ENCODE measurements around the gene URI1. TPM values are rescaled to one million over a fixed set of nuclear protein-coding genes. Genes with fewer than 3 reads are reported as not detected.

Gene URI1
- total and polyA plus RNA-seq, 2 of the 8 experiments (the other 6 are each of a cell fraction or from before 2014, with no cell fraction given): 27.7 to 64.3 TPM

DNA sequence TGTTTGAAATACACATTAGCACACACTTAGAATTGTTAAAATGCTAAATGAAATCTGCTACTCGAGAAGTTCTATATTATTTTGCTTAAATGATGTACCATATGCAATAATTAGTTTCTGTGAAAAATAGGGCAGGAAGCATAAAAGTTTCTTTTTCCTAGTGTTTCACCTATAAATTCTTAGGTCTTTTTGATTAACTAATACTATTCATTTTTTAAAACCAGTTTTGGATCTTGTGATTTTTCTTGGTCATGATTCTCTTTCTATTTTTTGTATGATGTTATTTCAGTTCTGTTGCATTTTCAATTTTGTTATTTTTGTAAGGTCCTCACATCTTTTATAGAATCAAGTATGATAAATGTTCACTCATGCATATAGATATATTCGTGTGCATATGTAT lies 66.1 kb downstream of the URI1 start:
- Histone ChIP-seq H4K20me1 (replicated peaks in 1 of 2; ENCODE audit: control insufficient read depth in 1 of 2, insufficient read depth in 2 of 2, low read length in 2 of 2) (peaks cover 0 to 4% of the 10 kb centered on the region in 2 experiments), H3K23me2 (ENCODE audit: low read depth, low read length) (no peaks in the 10 kb centered on the region), H2BK12ac (ENCODE audit: low read depth, low read length) (no peak overlapping the region), H3K9ac (replicated peaks in 1 of 4; ENCODE audit: extremely low read depth in 1 of 4, low read depth in 3 of 4, low read length in 3 of 4) (no peak overlapping the region), H4K8ac (ENCODE audit: extremely low read depth, insufficient read depth, low read length) (no peak overlapping the region), H2BK15ac (ENCODE audit: low read length) (no peak overlapping the region), H3K79me1 (ENCODE audit: low read depth, low read length) (no peaks in the 10 kb centered on the region), H3K4me1 (replicated peaks in 1 of 4; ENCODE audit: control insufficient read depth in 3 of 4, insufficient read depth in 4 of 4, low read length in 3 of 4) (no peaks in the 10 kb centered on the region), H3K27ac (ENCODE audit: low read depth, low read length) (no peak overlapping the region), H3K27me3 (replicated peaks in 1 of 4; ENCODE audit: control insufficient read depth in 3 of 4, extremely low read depth in 1 of 4, insufficient read depth in 3 of 4, low read length in 3 of 4) (no peaks in the 10 kb centered on the region), H2BK20ac (ENCODE audit: low read length) (no peak overlapping the region), H2AFZ (ENCODE audit: low read length) (no peak overlapping the region), H4K5ac (ENCODE audit: insufficient read length, low read depth, low read length) (no peak overlapping the region), H3K79me2 (ENCODE audit: control insufficient read depth in 1 of 2, insufficient read depth in 2 of 2, low read length in 2 of 2) (no peaks in the 10 kb centered on the region; a peak in 1 of 4 replicates), H3K4ac (replicated peaks; ENCODE audit: insufficient read length, low read depth, low read length) (no peak overlapping the region), H3K56ac (replicated peaks; ENCODE audit: insufficient read length, low read depth, low read length) (no peak overlapping the region), H2BK5ac (ENCODE audit: low read depth, low read length) (no peak overlapping the region), H3K14ac (ENCODE audit: insufficient read length) (no peak overlapping the region), H3K4me3 (ENCODE audit: extremely low read depth in 1 of 4, insufficient read depth in 2 of 4, low read depth in 3 of 4, low read length in 4 of 4) (no peak overlapping the region), H3K18ac (ENCODE audit: extremely low read depth, low read length) (no peak overlapping the region), H3K23ac (ENCODE audit: insufficient read length) (no peak overlapping the region), H3K9me3 (ENCODE audit: insufficient read depth in 2 of 2, low read depth in 1 of 2, low read length in 1 of 2) (no peaks in the 10 kb centered on the region), H4K91ac (replicated peaks; ENCODE audit: insufficient read length, low read length) (no peak overlapping the region), H2BK120ac (replicated peaks; ENCODE audit: low read depth, low read length) (no peak overlapping the region), H3K4me2 (ENCODE audit: insufficient read depth in 1 of 2, low read depth in 2 of 2, low read length in 2 of 2) (no peak overlapping the region), H3K36me3 (ENCODE audit: control insufficient read depth in 2 of 4, insufficient read depth in 4 of 4, low read length in 3 of 4) (peaks cover 0 to 13% (median 3%) of the 10 kb centered on the region in 4 experiments; a peak in 3 of 8 replicates), H2AK5ac (ENCODE audit: low read depth, low read length) (no peak overlapping the region)
- WGBS, 2 experiments (ENCODE audit: extremely low coverage in 1 of 2, insufficient coverage in 1 of 2, insufficient read length in 1 of 2, insufficient replicate concordance in 2 of 2, low coverage in 1 of 2, low lambda C conversion rate in 2 of 2, missing lambda C conversion rate in 1 of 2): 91% methylated on average over 2 of the region's 2 CpGs; no CpG with 5 or more reads in 1 of the 2 experiments
- ChIA-PET POLR2A (ENCODE audit: partially characterized antibody) (no interaction called here), CTCF (ENCODE audit: partially characterized antibody) (no interaction called here)
- FAIRE-seq: no peak
- TF ChIP-seq, protein P1, sequence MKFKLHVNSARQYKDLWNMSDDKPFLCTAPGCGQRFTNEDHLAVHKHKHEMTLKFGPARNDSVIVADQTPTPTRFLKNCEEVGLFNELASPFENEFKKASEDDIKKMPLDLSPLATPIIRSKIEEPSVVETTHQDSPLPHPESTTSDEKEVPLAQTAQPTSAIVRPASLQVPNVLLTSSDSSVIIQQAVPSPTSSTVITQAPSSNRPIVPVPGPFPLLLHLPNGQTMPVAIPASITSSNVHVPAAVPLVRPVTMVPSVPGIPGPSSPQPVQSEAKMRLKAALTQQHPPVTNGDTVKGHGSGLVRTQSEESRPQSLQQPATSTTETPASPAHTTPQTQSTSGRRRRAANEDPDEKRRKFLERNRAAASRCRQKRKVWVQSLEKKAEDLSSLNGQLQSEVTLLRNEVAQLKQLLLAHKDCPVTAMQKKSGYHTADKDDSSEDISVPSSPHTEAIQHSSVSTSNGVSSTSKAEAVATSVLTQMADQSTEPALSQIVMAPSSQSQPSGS (IDR thresholded peaks at IDR 0.05; ENCODE audit: low read length): no peak
- TF ChIP-seq CTBP2 (IDR thresholded peaks at IDR 0.05; ENCODE audit: borderline replicate concordance, insufficient read depth, insufficient read length, low read length) (no peak), TAF7 (optimal IDR thresholded peaks at IDR 0.05; ENCODE audit: borderline replicate concordance, low read depth, low read length) (no peak), HDAC2 (IDR thresholded peaks at IDR 0.05; ENCODE audit: borderline replicate concordance in 1 of 2, low read depth in 2 of 2, low read length in 2 of 2) (no peak), TAF1 (IDR thresholded peaks at IDR 0.05; ENCODE audit: low read depth, low read length) (no peak)
- DNase-seq (ENCODE audit: low read depth in 1 of 2, low spot score in 2 of 2): no peak

Measured in H1 (cell line).